Glomerular visceral epithelial cell (primary cell): ENCODE measurements around the gene ATRX.
"Not testable (repeated sequence)": the region's sequence is repeated elsewhere in the genome, so short reads cannot be mapped to it uniquely, and the experiment has no call there.

ENCODE experiments used
- DNase-seq: peaks from one replicate; pipeline ENCODE4 v3.0.0-alpha.2; 2016; ENCODE audit errors: extremely low spot score

Gene ATRX

DNA sequence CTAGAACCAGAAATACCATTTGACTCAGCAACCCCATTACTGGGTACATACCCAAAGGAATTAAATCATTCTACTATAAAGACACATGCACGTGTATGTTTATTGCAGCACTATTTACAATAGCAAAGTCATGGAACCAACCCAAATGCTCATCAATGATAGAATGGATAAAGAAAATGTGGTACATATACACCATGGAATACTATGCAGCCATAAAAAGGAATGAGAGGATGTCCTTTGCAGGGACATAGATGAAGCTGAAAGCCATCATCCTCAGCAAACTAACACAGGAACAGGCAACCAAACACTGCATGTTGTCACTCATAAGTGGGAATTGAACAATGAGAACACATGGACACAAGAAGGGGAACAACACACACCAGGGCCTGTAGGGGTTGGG is 285.9 kb downstream of the ATRX start:
- DNase-seq, result not testable (repeated sequence)

- peak; percentile 36 for DNase-seq
Observed at GRCh38 chrX:77493677-77494553, 292.1 kb downstream of the ATRX start.

DNA sequence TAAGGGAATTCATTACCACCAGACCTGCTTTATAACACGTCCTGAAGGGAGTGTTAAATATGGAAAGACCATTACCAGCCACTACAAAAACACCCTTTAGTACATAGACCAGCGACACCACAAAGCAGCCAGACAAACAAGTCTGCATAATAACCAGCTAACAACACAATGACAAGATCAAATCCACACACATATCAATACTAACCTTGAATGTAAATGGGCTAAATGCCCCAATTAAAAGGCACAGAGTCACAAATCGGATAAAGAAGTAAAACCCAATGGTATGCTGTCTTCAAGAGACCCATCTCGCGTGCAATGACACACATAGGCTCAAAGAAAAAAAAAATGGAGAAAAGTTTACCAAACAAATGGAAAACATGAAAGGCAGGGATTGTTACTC is 302.0 kb downstream of the ATRX start:
- DNase-seq, result no peak

- DNase-seq, result no peak
Observed at GRCh38 chrX:77455437-77455836, 330.6 kb downstream of the ATRX start.
